Measurements from ENCODE around the gene MS4A18.

DNA sequence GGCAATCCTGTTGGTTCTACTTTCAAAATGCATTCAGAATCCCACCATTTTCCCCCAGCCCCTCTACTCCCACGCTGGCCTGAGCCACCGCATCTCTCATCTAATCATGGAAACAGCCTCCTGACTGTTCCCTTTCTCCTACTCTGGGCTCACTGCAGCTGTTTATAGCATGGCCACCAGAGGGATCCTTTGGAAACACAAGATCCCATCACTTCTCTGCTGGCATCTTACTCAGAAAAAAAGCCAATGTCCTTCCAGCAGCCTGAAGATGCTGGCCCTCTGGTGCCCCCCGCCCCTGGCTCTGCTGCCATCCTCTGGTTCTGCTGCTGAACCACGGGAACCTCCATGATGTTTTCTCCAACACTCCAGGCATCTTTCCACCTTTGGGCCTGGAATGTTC lies 14.0 kb upstream of the MS4A18 start:
- TF ChIP-seq, protein P1, sequence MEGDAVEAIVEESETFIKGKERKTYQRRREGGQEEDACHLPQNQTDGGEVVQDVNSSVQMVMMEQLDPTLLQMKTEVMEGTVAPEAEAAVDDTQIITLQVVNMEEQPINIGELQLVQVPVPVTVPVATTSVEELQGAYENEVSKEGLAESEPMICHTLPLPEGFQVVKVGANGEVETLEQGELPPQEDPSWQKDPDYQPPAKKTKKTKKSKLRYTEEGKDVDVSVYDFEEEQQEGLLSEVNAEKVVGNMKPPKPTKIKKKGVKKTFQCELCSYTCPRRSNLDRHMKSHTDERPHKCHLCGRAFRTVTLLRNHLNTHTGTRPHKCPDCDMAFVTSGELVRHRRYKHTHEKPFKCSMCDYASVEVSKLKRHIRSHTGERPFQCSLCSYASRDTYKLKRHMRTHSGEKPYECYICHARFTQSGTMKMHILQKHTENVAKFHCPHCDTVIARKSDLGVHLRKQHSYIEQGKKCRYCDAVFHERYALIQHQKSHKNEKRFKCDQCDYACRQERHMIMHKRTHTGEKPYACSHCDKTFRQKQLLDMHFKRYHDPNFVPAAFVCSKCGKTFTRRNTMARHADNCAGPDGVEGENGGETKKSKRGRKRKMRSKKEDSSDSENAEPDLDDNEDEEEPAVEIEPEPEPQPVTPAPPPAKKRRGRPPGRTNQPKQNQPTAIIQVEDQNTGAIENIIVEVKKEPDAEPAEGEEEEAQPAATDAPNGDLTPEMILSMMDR (IDR thresholded peaks at IDR 0.05) = no peak
- no peak for TF ChIP-seq POLR2AphosphoS5 (IDR thresholded peaks at IDR 0.05)
- no peak for TF ChIP-seq POLR2A (IDR thresholded peaks at IDR 0.05)

Data from prostate gland (tissue), 2 donors.